Stimulated activated CD4-positive, alpha-beta T cell treated with anti-CD3 and anti-CD28 coated beads, Interleukin-1b, Interleukin-23, amount 100 ng/mL, for 4 hours (primary cell): ENCODE data around the gene NPSR1.

Experiments used
- DNase-seq, 2 donors: peaks; one replicate each; pipeline ENCODE4 v3.0.0-alpha.2; 2020; ENCODE audit warnings: low read depth in 2 of 2

The NPSR1 gene

GRCh38 chr7:34723338-34723737 is 65.3 kb downstream of the NPSR1 start:
- no peak for DNase-seq

GRCh38 chr7:34723866-34724490 is 66.0 kb downstream of the NPSR1 start:
- DNase-seq: no peak

GRCh38 chr7:34726221-34726620 is 68.2 kb downstream of the NPSR1 start:
- no peak for DNase-seq

GRCh38 chr7:34727464-34727995 is 69.5 kb downstream of the NPSR1 start:
- no peak for DNase-seq

- no peak for DNase-seq
These were observed 70.1 kb downstream of the NPSR1 start for GRCh38 chr7:34728156-34728555.

- DNase-seq: no peak
These were observed 76.8 kb downstream of the NPSR1 start for GRCh38 chr7:34734771-34735170.

- DNase-seq: no peak
These were observed 77.5 kb downstream of the NPSR1 start for GRCh38 chr7:34735526-34735925.

GRCh38 chr7:34739651-34740300 is 81.8 kb downstream of the NPSR1 start:
- DNase-seq: no peak

GRCh38 chr7:34740840-34741239 is 82.8 kb downstream of the NPSR1 start:
- DNase-seq: no peak

GRCh38 chr7:34747176-34747781 is 89.3 kb downstream of the NPSR1 start:
- DNase-seq: no peak

- DNase-seq: no peak
These were observed 90.1 kb downstream of the NPSR1 start for GRCh38 chr7:34747867-34748727.

GRCh38 chr7:34748728-34749089 is 90.7 kb downstream of the NPSR1 start:
- DNase-seq: no peak

GRCh38 chr7:34749446-34749845 is 91.4 kb downstream of the NPSR1 start:
- no peak for DNase-seq

GRCh38 chr7:34750209-34750608 is 92.2 kb downstream of the NPSR1 start:
- DNase-seq: no peak

- DNase-seq: no peak
These were observed 92.6 kb downstream of the NPSR1 start for GRCh38 chr7:34750636-34751035.

- no peak for DNase-seq
These were observed 94.0 kb downstream of the NPSR1 start for GRCh38 chr7:34751725-34752643.

GRCh38 chr7:34752929-34753328 is 94.9 kb downstream of the NPSR1 start:
- no peak for DNase-seq

GRCh38 chr7:34755008-34755407 is 97.0 kb downstream of the NPSR1 start:
- no peak for DNase-seq

- DNase-seq: no peak
These were observed 98.0 kb downstream of the NPSR1 start for GRCh38 chr7:34756025-34756437.

- no peak for DNase-seq
These were observed 98.7 kb downstream of the NPSR1 start for GRCh38 chr7:34756691-34757090.

GRCh38 chr7:34757570-34758110 is 99.6 kb downstream of the NPSR1 start:
- DNase-seq: no peak
